D721Med (cell line): ENCODE measurements around the gene SLC1A2.

Source experiments
- DNase-seq: peaks from one replicate; pipeline ENCODE4 v3.0.0; 2011; ENCODE audit warnings: low spot score; ENCODE audit not compliant: insufficient read length
- FAIRE-seq: peaks from 2 replicates; lab custom pipeline; 2011; peaks lifted over from hg19 to GRCh38; lab: Jason Lieb, UNC
- CTCF ChIP-seq: IDR thresholded peaks from 2 replicates; pipeline ENCODE4 v1.5.1; 2012; ENCODE audit warnings: mild to moderate bottlenecking, control low read depth; ENCODE audit not compliant: insufficient read depth; ENCODE audit errors: missing control alignments

Gene SLC1A2

GRCh38 chr11:35414311-35414710 is 5.0 kb downstream of the SLC1A2 start:
- TF ChIP-seq CTCF = no peak
- DNase-seq (no peak), FAIRE-seq (no peak)

- TF ChIP-seq CTCF = no peak
- DNase-seq (no peak), FAIRE-seq (peak; percentile 82)
Measured at GRCh38 chr11:35413598-35413997, 5.8 kb downstream of the SLC1A2 start.

- FAIRE-seq (peak; percentile 61), DNase-seq (no peak)
- peak; percentile 45 for TF ChIP-seq CTCF
Measured at GRCh38 chr11:35412285-35412684, 7.1 kb downstream of the SLC1A2 start.

- FAIRE-seq = no peak
- TF ChIP-seq CTCF = no peak
- DNase-seq = no peak
Measured at GRCh38 chr11:35407041-35407440, 12.3 kb downstream of the SLC1A2 start.

GRCh38 chr11:35404388-35404775 is 15.0 kb downstream of the SLC1A2 start:
- FAIRE-seq = no peak
- peak; percentile 51 for TF ChIP-seq CTCF
- DNase-seq = peak; percentile 23

GRCh38 chr11:35403765-35404387 is 15.5 kb downstream of the SLC1A2 start:
- FAIRE-seq = no peak
- DNase-seq = no peak
- no peak for TF ChIP-seq CTCF

GRCh38 chr11:35402751-35403660 is 16.4 kb downstream of the SLC1A2 start:
- FAIRE-seq = peak; percentile 90
- peak; percentile 31 for DNase-seq
- TF ChIP-seq CTCF = no peak
